GM19452 (cell line): ENCODE results near the gene HAP1.
"Not testable (repeated sequence)": the region's sequence is repeated elsewhere in the genome, so short reads cannot be mapped to it uniquely, and the experiment has no call there.

Experiments
- ATAC-seq: cut with Tn5 transposase; IDR thresholded peaks from one replicate; pipeline ENCODE4 v1.9.1; 2021; ENCODE audit not compliant: unreplicated experiment

Gene HAP1, protein sequence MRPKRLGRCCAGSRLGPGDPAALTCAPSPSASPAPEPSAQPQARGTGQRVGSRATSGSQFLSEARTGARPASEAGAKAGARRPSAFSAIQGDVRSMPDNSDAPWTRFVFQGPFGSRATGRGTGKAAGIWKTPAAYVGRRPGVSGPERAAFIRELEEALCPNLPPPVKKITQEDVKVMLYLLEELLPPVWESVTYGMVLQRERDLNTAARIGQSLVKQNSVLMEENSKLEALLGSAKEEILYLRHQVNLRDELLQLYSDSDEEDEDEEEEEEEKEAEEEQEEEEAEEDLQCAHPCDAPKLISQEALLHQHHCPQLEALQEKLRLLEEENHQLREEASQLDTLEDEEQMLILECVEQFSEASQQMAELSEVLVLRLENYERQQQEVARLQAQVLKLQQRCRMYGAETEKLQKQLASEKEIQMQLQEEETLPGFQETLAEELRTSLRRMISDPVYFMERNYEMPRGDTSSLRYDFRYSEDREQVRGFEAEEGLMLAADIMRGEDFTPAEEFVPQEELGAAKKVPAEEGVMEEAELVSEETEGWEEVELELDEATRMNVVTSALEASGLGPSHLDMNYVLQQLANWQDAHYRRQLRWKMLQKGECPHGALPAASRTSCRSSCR

DNA sequence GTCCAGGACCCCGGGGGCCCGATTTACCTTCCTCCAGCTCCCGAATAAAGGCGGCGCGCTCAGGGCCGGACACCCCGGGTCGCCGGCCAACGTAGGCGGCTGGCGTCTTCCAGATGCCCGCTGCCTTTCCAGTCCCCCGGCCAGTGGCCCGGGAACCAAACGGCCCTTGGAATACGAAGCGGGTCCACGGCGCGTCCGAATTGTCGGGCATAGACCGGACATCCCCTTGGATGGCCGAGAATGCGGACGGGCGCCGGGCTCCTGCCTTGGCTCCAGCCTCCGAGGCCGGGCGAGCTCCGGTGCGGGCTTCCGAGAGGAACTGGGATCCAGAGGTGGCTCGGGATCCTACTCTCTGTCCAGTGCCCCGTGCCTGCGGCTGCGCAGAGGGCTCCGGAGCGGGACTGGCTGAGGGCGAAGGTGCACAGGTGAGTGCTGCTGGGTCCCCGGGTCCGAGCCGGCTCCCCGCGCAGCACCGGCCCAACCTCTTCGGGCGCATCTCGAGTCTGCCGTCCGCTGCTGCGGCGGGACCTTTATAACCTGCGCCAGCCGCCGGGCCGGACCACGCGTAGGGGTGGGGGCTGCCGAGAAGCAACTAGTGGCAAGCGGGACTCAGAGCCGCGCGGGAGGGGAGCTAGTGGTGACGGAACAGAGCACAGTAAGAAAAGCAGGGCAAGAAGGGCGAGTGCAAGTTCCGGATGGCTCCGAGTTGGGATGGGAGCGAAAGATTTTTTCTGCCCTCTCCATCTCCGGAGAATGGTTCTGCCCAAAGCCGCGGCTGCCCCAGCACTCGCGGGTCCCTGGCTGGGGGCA lies at the start of gene HAP1:
TSS of gene HAP1 (minus strand) at position 505 of the 810 bp plus-strand sequence. CDS start at position 496, 9 bp downstream.
- no peak for ATAC-seq

DNA sequence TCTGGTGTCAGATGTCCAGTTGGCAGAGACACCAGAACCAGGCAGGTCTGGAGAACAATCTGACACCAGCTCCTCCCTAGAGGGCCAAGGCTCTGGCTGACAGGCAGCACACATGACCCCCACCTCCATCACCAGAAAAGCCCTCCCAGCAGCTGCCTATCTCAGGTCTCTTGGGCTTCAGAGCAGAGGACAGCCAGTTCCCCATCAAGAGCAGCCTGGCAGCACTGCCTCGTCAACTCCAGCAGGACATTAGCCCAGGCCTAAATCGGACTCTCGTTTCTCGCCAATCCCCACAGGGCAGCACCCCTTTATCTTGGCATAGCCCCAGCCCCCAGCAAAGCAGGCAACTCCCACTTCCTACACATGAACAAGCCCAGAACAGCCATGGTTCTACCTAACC lies 47.7 kb upstream of the HAP1 start:
- ATAC-seq: no peak

DNA sequence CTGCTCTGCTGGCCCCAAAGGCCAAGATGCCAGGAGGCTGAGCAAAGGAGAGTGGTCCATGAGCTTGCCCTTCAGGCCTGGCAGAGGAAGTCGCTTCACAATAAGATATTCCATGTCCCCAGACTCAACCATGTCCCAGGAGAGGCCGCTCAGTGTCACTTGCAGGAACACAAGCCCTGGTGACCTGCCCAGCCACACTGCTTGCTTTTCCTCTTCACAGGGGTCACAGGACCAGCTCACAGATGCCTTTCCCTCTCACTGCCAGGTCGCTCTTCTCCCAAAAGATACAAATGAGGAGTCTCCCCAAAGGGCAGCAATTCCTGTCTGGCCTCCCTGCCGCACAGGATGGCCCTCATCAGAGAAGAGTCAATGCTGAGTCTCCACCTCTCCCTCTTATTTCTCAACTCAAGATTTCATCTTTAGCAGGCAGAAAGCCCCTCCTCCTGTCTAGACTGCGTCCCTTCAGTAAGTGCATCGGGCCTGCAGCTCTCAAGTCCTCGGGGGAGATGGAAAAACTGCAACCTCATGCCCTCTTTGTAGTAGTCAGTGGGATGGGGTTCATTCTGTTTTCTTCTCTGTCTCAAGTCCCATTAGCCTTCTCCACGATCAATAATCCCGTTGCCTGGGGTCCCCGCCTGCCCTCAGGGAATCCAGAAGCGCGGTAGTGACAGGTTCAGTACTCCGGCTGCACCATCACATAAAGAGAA lies 47.1 kb upstream of the HAP1 start:
- no peak for ATAC-seq

DNA sequence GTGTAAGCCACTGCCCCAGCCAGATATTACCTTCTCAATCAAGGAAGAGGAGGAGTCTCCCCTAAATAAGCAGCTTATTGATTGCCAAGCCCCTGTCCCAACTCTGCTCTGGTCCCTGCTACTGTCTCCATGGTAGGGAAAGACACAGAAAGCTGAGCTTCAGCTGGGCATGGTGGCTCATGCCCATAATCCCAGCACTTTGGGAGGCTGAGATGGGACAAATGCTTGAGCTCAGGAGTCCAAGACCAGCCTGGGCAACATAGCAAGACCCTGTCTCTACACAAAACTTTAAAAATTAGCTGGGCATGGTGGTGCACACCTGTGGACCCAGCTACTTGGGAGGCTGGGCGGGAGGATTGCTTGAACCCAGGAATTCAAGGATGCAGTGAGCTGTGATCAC lies 45.5 kb upstream of the HAP1 start:
- ATAC-seq: no peak

DNA sequence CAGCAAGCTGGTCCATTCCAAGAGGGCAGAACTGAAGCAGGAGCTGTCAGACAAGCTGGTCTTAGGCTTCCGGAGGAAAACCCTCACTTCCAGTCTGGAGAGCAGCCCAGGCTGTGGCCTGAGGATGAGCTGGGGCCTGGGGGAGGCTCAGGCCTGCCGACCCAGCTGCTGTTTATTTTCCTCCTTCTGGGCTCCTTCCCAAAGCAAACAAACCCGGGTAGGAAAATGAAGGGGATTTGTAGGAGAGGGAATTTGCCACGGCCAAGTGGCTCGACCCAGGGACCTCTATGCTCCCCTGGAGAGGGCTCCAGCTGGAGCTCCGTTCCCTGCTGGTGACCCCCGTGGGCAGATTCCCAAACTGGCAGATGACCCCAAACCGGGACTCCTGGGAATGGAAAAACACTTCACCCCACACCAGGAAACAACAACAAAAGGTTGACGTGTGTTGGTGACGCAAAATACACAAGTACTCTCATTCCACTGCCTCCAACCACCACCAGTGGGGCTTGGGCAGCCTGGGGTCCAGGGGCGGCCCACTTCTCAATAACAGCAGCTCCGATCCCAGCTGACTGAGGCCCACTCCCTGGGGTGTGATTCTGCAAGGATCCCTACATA lies 43.2 kb upstream of the HAP1 start:
- ATAC-seq: no peak

DNA sequence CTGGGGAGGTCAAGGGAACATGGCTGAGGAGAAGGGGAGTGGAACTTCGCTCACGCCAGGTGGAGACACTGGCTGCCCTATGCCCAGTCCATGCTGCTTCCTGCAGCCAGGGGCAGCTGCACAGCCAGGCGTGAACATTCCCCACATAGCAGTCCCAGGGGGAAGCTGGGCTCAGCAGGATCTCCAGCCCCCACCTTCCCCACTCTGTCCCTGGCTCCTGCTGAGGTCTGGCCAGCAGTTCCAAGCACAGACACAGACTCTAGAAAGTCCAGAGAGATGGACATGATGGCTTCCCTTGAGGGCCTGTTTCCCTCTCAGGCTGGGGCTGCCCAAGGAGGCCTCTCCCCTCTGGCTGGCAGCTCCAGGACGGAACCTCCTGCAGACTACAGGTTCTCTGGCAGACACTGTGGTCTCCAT lies 42.7 kb upstream of the HAP1 start:
- no peak for ATAC-seq

DNA sequence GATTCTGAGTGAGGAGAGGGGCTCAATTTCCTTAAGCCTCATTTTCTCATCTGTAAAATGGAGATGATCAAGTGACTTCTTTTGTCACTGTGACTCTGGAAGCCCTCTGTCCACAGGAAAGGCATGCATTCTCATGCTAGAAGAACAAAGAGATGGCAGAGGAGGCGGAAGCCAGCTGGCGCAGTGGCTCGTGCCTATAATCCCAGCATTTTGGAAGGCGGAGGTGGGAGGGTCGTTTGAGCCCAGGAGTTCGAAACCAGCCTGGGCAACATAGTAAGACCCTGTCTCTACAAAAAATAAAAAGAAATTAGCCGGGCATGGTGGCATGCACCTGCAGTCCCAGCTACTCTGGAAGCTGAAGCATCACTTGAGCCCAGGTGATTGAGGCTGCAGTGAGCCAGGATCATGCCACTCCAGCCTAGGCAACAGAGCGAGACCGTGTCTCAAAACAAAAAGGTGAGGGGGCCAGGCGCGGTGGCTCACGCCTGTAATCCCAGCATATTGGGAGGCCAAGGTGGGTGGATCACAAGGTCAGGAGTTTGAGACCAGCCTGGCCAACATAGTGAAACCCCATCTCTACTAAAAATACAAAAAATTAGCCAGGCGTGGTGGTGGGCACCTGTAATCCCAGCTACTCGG lies 41.9 kb upstream of the HAP1 start:
- not testable (repeated sequence) for ATAC-seq

DNA sequence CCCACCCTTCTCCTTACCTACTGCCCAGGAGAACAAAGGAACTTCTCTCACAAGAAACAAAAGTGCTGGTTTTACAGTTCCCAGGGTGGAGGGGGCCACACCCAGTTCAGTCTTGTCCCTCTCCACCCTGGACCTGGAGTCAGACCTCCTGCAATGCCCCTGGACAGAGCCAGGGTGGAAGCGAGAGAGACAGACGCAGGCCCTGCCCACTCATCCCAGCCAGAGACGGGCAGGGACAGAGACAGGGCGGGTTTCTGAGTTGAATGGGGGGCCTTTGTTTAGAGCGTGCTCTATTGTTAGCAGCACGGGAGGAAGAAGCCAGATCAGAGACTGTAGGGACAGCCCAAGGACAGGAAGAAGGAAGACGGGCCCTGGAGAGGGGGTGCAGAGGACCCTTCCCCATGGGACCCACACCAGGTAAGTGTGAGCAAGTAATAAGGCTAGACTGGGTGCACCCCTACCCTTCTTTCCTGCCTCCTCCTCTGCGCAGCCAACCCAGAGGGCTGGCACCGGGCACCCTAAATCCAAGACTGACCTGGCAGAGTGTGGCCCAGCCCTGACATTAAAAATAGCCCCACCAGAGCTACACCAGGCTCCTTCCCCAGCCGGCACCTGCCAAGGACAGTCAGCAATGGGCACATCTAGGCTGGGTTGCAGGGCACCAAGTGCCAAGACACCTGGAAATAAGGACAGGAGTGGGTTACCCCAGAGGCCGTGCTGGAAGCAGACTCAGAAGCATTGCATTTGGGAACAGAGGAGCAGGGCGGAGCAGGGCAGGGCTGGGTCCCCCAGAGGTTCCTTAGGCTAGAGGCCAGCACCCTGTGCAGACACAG lies 41.2 kb upstream of the HAP1 start:
- ATAC-seq: no peak

DNA sequence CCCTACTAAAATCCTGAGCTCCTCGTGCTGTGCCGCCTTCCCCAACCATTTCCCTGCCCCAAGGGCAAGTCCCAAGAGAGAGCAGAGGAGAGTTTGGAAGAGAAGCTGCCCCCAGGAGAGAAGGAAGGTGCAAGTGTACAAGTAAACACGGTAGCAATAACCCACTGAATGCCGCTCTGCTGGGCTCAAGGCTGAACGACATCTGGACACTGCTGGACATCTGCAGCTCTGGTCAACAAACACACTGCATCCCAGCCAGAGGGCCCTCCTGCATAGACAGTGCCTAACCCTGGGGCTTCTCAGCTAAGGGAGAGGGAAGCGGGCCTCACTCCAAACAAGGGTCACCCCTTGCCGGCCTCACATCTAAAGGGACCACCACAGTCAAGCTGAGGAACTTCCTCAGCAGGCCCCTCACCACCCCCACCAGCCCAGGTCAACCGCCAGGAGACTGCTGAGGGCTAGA lies 39.3 kb upstream of the HAP1 start:
- ATAC-seq: no peak

DNA sequence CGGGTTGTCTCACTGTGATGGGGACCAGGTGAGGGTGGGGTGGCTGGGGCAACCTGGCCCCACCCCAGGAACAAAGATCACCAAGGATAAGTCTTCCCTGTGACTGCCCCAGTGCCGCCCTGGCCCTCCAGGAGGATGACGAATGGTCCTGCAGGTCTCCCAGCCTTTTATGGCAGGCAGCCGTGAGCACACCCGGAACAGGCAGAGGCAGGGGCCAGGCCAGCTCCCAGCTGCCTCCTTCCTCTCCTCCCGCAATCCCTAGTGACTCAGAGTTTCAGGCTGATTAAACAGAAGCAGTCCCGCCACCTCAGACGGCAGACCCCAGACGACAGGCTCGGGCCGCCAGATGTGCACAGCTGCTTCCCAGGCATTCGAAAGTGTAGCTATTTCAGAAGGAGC lies 38.7 kb upstream of the HAP1 start:
- no peak for ATAC-seq

DNA sequence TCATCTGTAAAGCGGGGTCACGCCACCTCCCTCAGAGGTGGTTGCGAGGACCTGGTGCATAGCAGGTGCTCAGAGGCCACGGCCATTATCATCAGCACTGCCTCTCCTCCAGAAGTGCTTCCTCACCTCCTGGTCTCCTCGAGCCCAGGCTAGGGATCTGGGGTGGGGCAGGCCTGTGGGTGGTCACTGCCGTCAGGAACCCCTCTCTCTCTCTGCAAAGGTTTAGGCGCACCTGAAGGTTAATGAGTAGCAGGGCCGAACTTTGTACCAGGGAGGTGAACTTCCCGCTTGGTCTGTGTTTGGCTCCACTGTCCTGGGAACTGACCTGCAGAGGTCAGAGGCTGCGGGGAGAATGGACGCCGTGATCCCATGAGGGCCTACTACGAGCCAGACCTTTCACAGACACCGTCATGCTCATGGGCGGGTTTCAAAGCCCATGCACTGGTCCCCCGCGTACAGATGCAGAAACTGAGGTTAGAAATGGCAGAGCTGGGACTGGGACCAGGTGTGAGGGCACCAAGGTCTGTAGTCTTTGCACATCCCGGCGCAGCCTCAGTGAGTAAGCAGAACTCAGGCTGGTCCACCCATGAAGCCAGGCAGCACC lies 38.2 kb upstream of the HAP1 start:
- ATAC-seq: no peak

DNA sequence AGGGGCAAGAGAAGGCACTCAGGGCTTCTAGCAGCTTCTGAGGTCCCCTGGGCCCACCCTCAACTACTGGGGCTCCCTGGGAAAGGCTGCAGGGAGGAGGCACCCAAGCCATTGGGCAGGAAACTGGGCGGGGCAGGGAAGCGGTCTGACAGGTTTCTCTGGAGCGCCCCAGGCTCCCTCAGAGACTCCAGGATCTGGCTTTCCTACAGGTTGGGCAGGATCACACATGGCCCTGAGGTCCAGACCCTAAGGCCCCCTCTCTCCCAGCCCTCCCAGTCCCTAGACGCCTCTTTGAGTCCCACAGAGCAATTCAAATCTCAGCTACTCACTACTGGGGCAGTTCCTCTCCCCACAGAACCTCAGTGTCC lies 37.8 kb upstream of the HAP1 start:
- no peak for ATAC-seq

DNA sequence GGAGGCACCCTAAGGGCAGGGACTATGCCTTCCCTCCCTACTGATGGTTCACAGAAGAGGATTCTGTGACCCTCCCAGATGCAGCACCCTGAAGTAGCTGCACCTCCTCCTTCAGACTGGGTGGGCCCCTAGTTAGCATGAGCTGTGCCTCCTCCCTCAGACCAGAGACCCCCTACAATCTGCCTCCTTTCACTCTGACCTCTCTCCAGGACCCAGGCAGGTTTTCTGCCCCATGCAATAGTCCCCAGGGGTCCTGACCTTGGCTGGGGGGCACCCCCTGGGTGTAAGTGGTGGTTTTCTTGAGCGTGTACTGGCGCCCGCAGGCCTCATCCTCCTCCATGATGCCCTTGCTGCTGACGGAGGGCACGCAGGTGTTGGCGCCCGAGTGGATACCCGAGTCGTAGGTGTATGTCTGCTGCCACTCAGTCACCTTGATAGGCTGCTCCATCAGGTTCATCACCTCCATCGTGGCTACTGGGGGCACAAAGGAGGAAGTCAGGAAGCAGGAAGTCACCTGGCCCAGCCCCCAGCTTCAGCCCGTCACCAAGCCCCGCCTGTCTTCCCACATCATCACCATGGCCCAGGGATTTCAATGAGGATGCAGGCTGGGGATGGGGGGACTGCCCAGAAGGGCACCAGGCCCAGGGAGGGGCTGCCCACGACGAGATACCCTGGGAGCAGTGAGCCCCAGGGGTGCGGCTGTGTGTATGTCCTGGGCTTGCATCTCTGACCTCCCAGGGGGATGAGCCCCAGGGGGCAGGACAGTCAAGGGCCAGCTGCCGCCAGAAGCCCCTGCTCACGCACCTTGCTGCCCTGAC lies 37.2 kb upstream of the HAP1 start:
- no peak for ATAC-seq

DNA sequence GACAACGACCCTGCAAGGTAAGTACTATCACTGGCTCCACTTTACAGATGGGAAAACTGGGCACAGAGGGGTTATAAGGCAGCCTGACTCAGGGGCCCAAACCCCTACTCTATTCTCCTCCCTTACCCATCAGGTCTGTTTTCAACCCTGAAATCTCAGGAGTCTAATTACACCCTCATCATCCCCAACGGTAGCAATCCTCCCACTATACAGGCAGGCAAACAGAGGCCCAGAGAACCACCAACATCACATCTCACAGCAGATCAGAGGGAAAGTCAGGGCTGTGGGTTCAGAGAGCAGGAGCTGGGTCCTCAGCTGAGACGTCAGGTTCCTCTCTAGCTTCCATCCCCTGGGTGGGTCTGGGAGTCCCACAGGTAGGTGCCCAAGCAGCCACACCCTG lies 35.5 kb upstream of the HAP1 start:
- ATAC-seq: no peak

DNA sequence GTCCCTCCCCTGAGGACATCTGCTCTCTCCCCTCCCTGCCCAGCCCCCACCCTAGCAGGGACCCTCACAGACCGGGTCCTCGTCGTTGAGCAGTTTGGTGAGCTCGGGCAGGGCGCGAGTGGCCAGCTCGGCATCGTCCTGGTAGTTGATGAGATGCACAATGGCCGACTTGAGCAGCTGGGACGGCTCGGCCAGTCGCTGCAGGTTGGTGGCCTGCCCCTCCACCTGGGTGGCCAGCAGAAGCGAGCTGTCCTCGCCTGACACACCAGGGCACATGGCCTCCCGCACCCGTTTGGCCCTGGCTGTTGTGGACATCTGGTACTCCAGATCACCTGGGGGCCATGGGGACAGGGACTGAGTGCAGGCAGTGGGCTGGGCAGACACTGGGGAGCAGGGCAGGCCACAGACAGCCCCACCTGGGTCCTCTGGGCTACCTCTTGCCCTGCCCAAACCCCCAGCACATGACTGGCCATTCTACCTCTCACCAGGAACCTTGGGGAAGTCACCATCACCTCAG lies 35.0 kb upstream of the HAP1 start:
- ATAC-seq: no peak

DNA sequence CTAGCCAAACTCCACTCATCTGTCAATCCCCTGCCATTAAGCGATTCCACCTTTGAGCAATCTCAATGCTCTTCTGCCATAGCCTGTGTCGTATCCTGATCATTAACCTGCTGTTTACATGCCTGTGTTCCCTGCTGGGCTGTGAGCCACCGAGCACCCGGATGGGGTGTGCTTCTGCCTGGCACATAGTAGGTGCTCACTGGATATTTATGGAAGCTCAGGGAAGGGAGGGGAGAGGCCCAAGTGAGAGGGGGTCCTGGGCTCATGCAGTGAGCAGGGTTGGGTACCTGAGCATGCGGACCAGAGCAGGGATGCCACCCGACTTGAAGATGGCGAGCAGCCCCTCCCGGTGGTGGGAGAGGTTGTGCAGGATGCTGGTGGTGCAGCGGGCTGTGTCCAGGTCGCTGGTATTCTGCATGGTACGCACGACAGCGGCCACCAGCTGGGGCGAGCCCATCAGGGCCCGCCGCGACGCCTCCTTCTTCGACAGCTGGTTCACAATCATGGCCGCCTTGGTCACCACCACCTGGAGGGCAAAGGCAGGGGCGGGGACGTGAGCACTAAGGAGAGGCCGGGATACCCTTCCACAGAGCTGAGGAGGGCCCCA lies 34.3 kb upstream of the HAP1 start:
- ATAC-seq: no peak

DNA sequence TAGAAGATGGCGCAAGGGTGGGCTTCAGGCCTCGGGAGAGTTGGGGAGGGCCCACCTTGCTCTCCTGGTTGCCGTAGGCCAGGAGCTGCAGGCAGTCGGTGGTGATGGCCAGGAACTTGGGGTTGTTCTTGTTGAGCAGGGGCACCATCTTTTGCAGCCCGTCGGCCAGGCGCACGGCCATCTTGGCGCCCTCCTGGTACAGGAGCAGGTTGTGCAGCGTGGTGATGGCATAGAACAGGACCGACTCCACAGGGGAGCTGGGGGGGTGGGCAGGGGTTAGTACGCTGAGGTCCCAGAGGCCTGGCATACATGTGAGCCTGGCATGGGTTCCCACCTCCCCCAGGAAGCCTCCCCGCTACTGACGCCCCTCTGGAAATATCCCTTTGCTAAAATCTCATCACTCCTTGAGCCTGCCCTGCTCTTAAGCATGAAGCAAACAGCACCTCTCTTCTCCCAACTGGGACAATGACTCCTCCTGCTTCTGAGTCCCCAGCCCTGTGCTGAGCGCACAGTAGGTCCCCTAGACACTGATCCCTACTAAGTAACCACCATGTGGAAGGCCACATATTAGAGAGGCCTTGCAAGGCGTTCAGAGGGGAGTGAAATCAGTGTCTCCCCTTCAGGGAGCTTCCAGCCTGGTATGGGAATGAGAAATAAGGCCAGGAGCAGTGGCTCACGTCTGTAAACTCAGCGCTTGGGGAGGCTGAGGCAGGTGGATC lies 33.0 kb upstream of the HAP1 start:
- ATAC-seq: no peak
